WTC11 (cell line): ENCODE measurements around the gene FANCC. TPM values are rescaled to one million over a fixed set of nuclear protein-coding genes. Genes with fewer than 3 reads are reported as not detected.

Source experiments
- ATAC-seq: fragments of 200-7000 bp; cut with Tn5 transposase; 2 replicates; pipeline ENCODE4 v1.10.0; 2021; ENCODE audit warnings: mild to moderate bottlenecking, moderate library complexity
- CTCF ChIA-PET: fragments of 300-600 bp; sonication (Branson Sonifier 250); formaldehyde crosslinking; loops from one replicate; lab custom pipeline; 2021; ENCODE audit warnings: antibody characterized with exemption; lab: Charles Lee
- POLR2A ChIA-PET: fragments of 350-600 bp; sonication (Branson Sonifier 250); formaldehyde crosslinking; loops from one replicate; lab custom pipeline; 2021; ENCODE audit warnings: antibody characterized with exemption; lab: Charles Lee
- DNase-seq: peaks from one replicate; pipeline ENCODE4 v3.0.0; 2021; ENCODE audit warnings: low spot score
- H3K27ac Mint-ChIP-seq: 2 replicates; pipeline ENCODE4 v1.8.0; 2021; ENCODE audit warnings: mixed read lengths
- H3K27me3 Mint-ChIP-seq: 2 replicates; pipeline ENCODE4 v1.8.0; 2021; ENCODE audit warnings: low read depth, mild to moderate bottlenecking, moderate library complexity, mixed read lengths
- H3K36me3 Mint-ChIP-seq: 2 replicates; pipeline ENCODE4 v1.8.0; 2021; ENCODE audit warnings: mixed read lengths
- H3K4me1 Mint-ChIP-seq: 2 replicates; pipeline ENCODE4 v1.8.0; 2022; ENCODE audit warnings: mixed read lengths
- H3K4me3 Mint-ChIP-seq: 2 replicates; pipeline ENCODE4 v1.8.0; 2021; ENCODE audit warnings: mild to moderate bottlenecking, moderate library complexity, mixed read lengths
- H3K9me3 Mint-ChIP-seq: 2 replicates; pipeline ENCODE4 v1.8.0; 2021; ENCODE audit warnings: mixed read lengths
- EMX1 ChIP-seq: fragments of 250-450 bp; sonication (Bioruptor Pico); IDR thresholded peaks from 2 replicates; pipeline ENCODE4 v1.8.0; 2021; ENCODE audit warnings: mild to moderate bottlenecking
- GRHL2 ChIP-seq: fragments of 250-450 bp; sonication (Bioruptor Pico); IDR thresholded peaks from 2 replicates; pipeline ENCODE4 v1.8.0; 2022; ENCODE audit warnings: mild to moderate bottlenecking, moderate library complexity; ENCODE audit not compliant: insufficient replicate concordance, severe bottlenecking
- JAZF1 ChIP-seq: fragments of 250-450 bp; sonication (Bioruptor Pico); IDR thresholded peaks from 2 replicates; pipeline ENCODE4 v1.9.0; 2021; ENCODE audit warnings: moderate library complexity, mild to moderate bottlenecking, inconsistent platforms
- MYBL2 ChIP-seq: sonication (generic); formaldehyde crosslinking; IDR thresholded peaks from 2 replicates; pipeline ENCODE4 v1.8.1; 2023; ENCODE audit warnings: mild to moderate bottlenecking, moderate library complexity, missing genetic modification reagents
- NR2C2 ChIP-seq: sonication (generic); formaldehyde crosslinking; IDR thresholded peaks from 2 replicates; pipeline ENCODE4 v1.8.0; 2022; ENCODE audit warnings: mild to moderate bottlenecking, missing genetic modification reagents
- PRRX2 ChIP-seq: fragments of 250-450 bp; sonication (Bioruptor Pico); IDR thresholded peaks from 2 replicates; pipeline ENCODE4 v1.8.0; 2021; ENCODE audit warnings: mild to moderate bottlenecking
- RELA ChIP-seq: sonication (generic); formaldehyde crosslinking; IDR thresholded peaks from 2 replicates; pipeline ENCODE4 v1.8.1; 2022; ENCODE audit warnings: missing genetic modification reagents, mild to moderate bottlenecking, borderline replicate concordance
- RORB ChIP-seq: fragments of 250-450 bp; sonication (Bioruptor Pico); IDR thresholded peaks from 2 replicates; pipeline ENCODE4 v1.9.0; 2021; ENCODE audit warnings: mild to moderate bottlenecking
- SOX15 ChIP-seq: fragments of 250-450 bp; sonication (Bioruptor Pico); IDR thresholded peaks from 2 replicates; pipeline ENCODE4 v1.9.0; 2021; ENCODE audit warnings: mild to moderate bottlenecking
- TCF7 ChIP-seq: sonication (generic); formaldehyde crosslinking; IDR thresholded peaks from 2 replicates; pipeline ENCODE4 v1.8.0; 2022; ENCODE audit warnings: mild to moderate bottlenecking, low read depth, missing genetic modification reagents, moderate library complexity
- ZNF121 ChIP-seq: sonication (generic); formaldehyde crosslinking; IDR thresholded peaks from 2 replicates; pipeline ENCODE4 v1.8.0; 2023; ENCODE audit warnings: missing genetic modification reagents
- ZNF317 ChIP-seq: sonication (generic); formaldehyde crosslinking; IDR thresholded peaks from 2 replicates; pipeline ENCODE4 v1.8.1; 2023; ENCODE audit warnings: low read depth, mild to moderate bottlenecking, moderate library complexity, missing genetic modification reagents, borderline replicate concordance
- ZNF416 ChIP-seq: fragments of 250-450 bp; sonication (Bioruptor Pico); IDR thresholded peaks from 2 replicates; pipeline ENCODE4 v1.9.0; 2021; ENCODE audit warnings: mild to moderate bottlenecking, inconsistent platforms
- ZNF423 ChIP-seq: fragments of 250-450 bp; sonication (Bioruptor Pico); IDR thresholded peaks from 2 replicates; pipeline ENCODE4 v2.1.2; 2022; ENCODE audit warnings: mild to moderate bottlenecking, moderate library complexity
- total RNA-seq: library from RNA; stranded (reverse); gene quantifications from 3 replicates; pipeline ENCODE4 v1.2.3, GENCODE V29; 2021
- TF ChIP-seq, protein P1 (sequence below): sonication (generic); formaldehyde crosslinking; IDR thresholded peaks from 2 replicates; pipeline ENCODE4 v1.8.1; 2022; ENCODE audit warnings: low read depth, missing genetic modification reagents, borderline replicate concordance
- TF ChIP-seq, protein P2 (sequence below): sonication (generic); formaldehyde crosslinking; IDR thresholded peaks from 2 replicates; pipeline ENCODE4 v1.8.1; 2023; ENCODE audit warnings: mild to moderate bottlenecking, missing genetic modification reagents, moderate library complexity
- TF ChIP-seq, protein P3 (sequence below): sonication (generic); formaldehyde crosslinking; IDR thresholded peaks from 2 replicates; pipeline ENCODE4 v1.8.1; 2022; ENCODE audit warnings: mild to moderate bottlenecking, moderate library complexity, missing genetic modification reagents
- TF ChIP-seq, protein P4 (sequence below): fragments of 200-600 bp; IDR thresholded peaks from 2 replicates; pipeline ENCODE4 v1.8.0; 2022; ENCODE audit warnings: antibody characterized with exemption
- TF ChIP-seq, protein P5 (sequence below): sonication (generic); formaldehyde crosslinking; IDR thresholded peaks from 2 replicates; pipeline ENCODE4 v1.8.1; 2022; ENCODE audit warnings: mild to moderate bottlenecking, missing genetic modification reagents, moderate library complexity, borderline replicate concordance
- TF ChIP-seq, protein P6 (sequence below): fragments of 250-450 bp; sonication (Bioruptor Pico); IDR thresholded peaks from 2 replicates; pipeline ENCODE4 v1.8.0; 2021; ENCODE audit warnings: mild to moderate bottlenecking
- TF ChIP-seq, protein P7 (sequence below): sonication (generic); formaldehyde crosslinking; conservative IDR thresholded peaks from 2 replicates; pipeline ENCODE4 v1.8.1; 2022; ENCODE audit warnings: mild to moderate bottlenecking, missing genetic modification reagents
- TF ChIP-seq, protein P8 (sequence below): sonication (generic); formaldehyde crosslinking; IDR thresholded peaks from 2 replicates; pipeline ENCODE4 v1.8.0; 2022; ENCODE audit warnings: mild to moderate bottlenecking, missing genetic modification reagents
- TF ChIP-seq, protein P9 (sequence below): sonication (generic); formaldehyde crosslinking; IDR thresholded peaks from 2 replicates; pipeline ENCODE4 v1.8.1; 2023; ENCODE audit warnings: mild to moderate bottlenecking, missing genetic modification reagents, moderate library complexity

FANCC gene
- total RNA-seq, 1 experiment from 2014 or later: 10.9 TPM

DNA sequence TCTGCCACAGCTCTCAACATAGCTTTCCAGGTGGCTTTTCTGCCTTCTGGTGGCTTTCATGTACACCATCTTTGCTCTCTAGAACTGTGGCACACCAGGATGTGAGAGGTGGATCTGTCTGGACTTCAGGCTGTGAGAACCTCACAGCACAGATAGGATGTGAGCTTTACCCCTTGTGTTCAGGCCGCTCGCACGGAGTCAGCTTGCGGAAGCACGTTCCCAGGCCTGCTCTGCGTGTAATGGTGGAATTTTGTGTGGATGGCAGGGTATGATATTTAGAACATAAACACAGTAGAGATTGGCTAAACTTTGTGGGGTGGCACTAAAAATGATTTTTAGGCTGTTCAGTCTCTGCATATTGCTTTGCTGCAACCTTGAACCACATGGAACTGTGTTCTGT lies 250.5 kb downstream of the FANCC start:
- peak overlapping the region; percentile 50; the same call in 1 of the 2 replicates for H3K27ac Mint-ChIP-seq
- no peaks in the 10 kb centered on the region for H3K36me3 Mint-ChIP-seq
- ATAC-seq (no peak), DNase-seq (no peak)
- no peak overlapping the region for H3K4me3 Mint-ChIP-seq
- H3K4me1 Mint-ChIP-seq: peaks cover 35% of the 10 kb centered on the region
- ChIA-PET CTCF (interaction anchor here (1.8 kb wide), 1 partner anchor 61 kb away, joined by 9 read pairs; no protein-coding TSS in a partner anchor), POLR2A (no interaction called here)
- no peak for TF ChIP-seq GRHL2 (CRISPR knock-in tag)
- TF ChIP-seq, protein P1, sequence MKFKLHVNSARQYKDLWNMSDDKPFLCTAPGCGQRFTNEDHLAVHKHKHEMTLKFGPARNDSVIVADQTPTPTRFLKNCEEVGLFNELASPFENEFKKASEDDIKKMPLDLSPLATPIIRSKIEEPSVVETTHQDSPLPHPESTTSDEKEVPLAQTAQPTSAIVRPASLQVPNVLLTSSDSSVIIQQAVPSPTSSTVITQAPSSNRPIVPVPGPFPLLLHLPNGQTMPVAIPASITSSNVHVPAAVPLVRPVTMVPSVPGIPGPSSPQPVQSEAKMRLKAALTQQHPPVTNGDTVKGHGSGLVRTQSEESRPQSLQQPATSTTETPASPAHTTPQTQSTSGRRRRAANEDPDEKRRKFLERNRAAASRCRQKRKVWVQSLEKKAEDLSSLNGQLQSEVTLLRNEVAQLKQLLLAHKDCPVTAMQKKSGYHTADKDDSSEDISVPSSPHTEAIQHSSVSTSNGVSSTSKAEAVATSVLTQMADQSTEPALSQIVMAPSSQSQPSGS (CRISPR knock-in tag): no peak
- TF ChIP-seq SOX15 (CRISPR knock-in tag): no peak
- TF ChIP-seq, protein P2, sequence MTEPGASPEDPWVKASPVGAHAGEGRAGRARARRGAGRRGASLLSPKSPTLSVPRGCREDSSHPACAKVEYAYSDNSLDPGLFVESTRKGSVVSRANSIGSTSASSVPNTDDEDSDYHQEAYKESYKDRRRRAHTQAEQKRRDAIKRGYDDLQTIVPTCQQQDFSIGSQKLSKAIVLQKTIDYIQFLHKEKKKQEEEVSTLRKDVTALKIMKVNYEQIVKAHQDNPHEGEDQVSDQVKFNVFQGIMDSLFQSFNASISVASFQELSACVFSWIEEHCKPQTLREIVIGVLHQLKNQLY (CRISPR knock-in tag): no peak
- no peak for TF ChIP-seq ZNF121
- no peak for TF ChIP-seq NR2C2
- TF ChIP-seq ZNF317 (CRISPR knock-in tag): no peak
- no peak for TF ChIP-seq PRRX2 (CRISPR knock-in tag)
- no peak for TF ChIP-seq TCF7
- no peak for TF ChIP-seq ZNF423 (CRISPR knock-in tag)
- TF ChIP-seq, protein P3, sequence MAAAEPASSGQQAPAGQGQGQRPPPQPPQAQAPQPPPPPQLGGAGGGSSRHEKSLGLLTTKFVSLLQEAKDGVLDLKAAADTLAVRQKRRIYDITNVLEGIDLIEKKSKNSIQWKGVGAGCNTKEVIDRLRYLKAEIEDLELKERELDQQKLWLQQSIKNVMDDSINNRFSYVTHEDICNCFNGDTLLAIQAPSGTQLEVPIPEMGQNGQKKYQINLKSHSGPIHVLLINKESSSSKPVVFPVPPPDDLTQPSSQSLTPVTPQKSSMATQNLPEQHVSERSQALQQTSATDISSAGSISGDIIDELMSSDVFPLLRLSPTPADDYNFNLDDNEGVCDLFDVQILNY (CRISPR knock-in tag): no peak
- TF ChIP-seq RORB: no peak
- H3K27me3 Mint-ChIP-seq: no peaks in the 10 kb centered on the region
- H3K9me3 Mint-ChIP-seq: no peaks in the 10 kb centered on the region

DNA sequence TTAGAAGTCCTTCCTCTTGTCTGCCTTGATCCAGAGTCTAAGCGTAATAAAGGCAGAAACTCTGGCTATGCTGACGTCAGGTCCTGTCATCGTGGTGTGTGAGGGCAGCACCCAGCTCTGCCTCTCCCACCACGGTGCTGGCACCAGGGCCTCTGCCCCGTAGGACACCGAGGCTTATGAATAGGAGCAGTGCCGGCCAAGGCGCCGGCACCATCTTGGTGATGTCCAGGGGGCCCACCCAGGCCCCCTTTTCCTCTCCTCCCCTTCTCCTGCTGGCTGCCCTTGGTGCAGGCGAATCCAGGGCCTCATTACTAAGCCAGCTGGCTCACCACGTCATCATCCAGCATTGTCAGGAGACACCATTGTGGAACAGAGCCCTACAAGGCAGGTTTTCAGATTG lies 252.3 kb downstream of the FANCC start:
- Mint-ChIP-seq H3K27me3 (no peaks in the 10 kb centered on the region), H3K9me3 (no peaks in the 10 kb centered on the region), H3K4me1 (peaks cover 36% of the 10 kb centered on the region), H3K36me3 (no peaks in the 10 kb centered on the region), H3K4me3 (no peak overlapping the region), H3K27ac (no peak overlapping the region)
- ChIA-PET CTCF (interaction anchor here (1.3 to 1.4 kb wide), 2 partner anchors 27 to 66 kb away, joined by 4 to 5 read pairs; no protein-coding TSS in a partner anchor), POLR2A (no interaction called here)
- TF ChIP-seq ZNF416 (CRISPR knock-in tag): no peak
- TF ChIP-seq, protein P4, sequence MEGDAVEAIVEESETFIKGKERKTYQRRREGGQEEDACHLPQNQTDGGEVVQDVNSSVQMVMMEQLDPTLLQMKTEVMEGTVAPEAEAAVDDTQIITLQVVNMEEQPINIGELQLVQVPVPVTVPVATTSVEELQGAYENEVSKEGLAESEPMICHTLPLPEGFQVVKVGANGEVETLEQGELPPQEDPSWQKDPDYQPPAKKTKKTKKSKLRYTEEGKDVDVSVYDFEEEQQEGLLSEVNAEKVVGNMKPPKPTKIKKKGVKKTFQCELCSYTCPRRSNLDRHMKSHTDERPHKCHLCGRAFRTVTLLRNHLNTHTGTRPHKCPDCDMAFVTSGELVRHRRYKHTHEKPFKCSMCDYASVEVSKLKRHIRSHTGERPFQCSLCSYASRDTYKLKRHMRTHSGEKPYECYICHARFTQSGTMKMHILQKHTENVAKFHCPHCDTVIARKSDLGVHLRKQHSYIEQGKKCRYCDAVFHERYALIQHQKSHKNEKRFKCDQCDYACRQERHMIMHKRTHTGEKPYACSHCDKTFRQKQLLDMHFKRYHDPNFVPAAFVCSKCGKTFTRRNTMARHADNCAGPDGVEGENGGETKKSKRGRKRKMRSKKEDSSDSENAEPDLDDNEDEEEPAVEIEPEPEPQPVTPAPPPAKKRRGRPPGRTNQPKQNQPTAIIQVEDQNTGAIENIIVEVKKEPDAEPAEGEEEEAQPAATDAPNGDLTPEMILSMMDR: no peak
- no peak for DNase-seq
- ATAC-seq: no peak

DNA sequence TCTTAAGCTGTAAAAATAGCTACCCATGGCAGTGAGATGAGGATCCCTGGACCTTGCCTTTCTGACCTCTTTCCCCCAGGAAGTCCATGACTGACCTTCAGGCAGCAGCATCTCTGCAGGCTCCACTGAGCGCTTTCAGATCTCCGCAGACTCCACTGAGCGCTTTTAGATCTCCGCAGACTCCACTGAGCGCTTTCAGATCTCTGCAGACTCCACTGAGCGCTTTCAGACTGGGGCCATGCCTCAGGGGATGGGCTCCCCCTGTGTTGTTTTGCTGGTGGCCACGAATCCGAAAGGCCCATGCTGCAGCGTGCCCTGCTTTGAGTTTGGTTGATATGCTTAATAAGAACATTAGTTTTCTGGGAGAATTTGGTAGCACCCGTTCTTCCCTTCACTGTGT lies 254.2 kb downstream of the FANCC start:
- ATAC-seq: no peak; the same call in 1 of the 2 replicates
- no peaks in the 10 kb centered on the region for H3K36me3 Mint-ChIP-seq
- DNase-seq: no peak
- TF ChIP-seq JAZF1 (CRISPR knock-in tag) (no peak), RELA (CRISPR knock-in tag) (no peak), EMX1 (CRISPR knock-in tag) (no peak), MYBL2 (CRISPR knock-in tag) (no peak)
- TF ChIP-seq, protein P5, sequence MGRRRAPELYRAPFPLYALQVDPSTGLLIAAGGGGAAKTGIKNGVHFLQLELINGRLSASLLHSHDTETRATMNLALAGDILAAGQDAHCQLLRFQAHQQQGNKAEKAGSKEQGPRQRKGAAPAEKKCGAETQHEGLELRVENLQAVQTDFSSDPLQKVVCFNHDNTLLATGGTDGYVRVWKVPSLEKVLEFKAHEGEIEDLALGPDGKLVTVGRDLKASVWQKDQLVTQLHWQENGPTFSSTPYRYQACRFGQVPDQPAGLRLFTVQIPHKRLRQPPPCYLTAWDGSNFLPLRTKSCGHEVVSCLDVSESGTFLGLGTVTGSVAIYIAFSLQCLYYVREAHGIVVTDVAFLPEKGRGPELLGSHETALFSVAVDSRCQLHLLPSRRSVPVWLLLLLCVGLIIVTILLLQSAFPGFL: no peak
- TF ChIP-seq, protein P6, sequence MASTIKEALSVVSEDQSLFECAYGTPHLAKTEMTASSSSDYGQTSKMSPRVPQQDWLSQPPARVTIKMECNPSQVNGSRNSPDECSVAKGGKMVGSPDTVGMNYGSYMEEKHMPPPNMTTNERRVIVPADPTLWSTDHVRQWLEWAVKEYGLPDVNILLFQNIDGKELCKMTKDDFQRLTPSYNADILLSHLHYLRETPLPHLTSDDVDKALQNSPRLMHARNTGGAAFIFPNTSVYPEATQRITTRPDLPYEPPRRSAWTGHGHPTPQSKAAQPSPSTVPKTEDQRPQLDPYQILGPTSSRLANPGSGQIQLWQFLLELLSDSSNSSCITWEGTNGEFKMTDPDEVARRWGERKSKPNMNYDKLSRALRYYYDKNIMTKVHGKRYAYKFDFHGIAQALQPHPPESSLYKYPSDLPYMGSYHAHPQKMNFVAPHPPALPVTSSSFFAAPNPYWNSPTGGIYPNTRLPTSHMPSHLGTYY: no peak
- TF ChIP-seq, protein P1 (CRISPR knock-in tag): no peak
- TF ChIP-seq, protein P7, sequence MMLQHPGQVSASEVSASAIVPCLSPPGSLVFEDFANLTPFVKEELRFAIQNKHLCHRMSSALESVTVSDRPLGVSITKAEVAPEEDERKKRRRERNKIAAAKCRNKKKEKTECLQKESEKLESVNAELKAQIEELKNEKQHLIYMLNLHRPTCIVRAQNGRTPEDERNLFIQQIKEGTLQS (CRISPR knock-in tag): no peak
- TF ChIP-seq, protein P8, sequence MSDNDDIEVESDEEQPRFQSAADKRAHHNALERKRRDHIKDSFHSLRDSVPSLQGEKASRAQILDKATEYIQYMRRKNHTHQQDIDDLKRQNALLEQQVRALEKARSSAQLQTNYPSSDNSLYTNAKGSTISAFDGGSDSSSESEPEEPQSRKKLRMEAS (CRISPR knock-in tag): no peak
- TF ChIP-seq, protein P9, sequence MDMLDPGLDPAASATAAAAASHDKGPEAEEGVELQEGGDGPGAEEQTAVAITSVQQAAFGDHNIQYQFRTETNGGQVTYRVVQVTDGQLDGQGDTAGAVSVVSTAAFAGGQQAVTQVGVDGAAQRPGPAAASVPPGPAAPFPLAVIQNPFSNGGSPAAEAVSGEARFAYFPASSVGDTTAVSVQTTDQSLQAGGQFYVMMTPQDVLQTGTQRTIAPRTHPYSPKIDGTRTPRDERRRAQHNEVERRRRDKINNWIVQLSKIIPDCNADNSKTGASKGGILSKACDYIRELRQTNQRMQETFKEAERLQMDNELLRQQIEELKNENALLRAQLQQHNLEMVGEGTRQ: no peak
- POLR2A ChIA-PET: no interaction called here
- H3K4me1 Mint-ChIP-seq: peaks cover 20% of the 10 kb centered on the region
- no peak overlapping the region for H3K4me3 Mint-ChIP-seq
- H3K27me3 Mint-ChIP-seq: no peaks in the 10 kb centered on the region
- H3K9me3 Mint-ChIP-seq: no peaks in the 10 kb centered on the region
- CTCF ChIA-PET: interaction anchor here (1.9 kb wide), 1 partner anchor 18 kb away, joined by 8 read pairs; no protein-coding TSS in a partner anchor
- H3K27ac Mint-ChIP-seq: peak overlapping the region; percentile 53
